Hepatocyte (in vitro differentiated cells): ENCODE measurements around the gene KIAA0825. TPM values are rescaled to one million over a fixed set of nuclear protein-coding genes. Genes with fewer than 3 reads are reported as not detected.

Experiments used
- DNase-seq: peaks from one replicate; pipeline ENCODE4 v3.0.0-alpha.2; 2016; ENCODE audit warnings: low spot score
- H2AFZ ChIP-seq: fragments of 200-600 bp; sonication (generic); 2 replicates; pipeline ENCODE4 v1.6.0; 2016; ENCODE audit warnings: antibody characterized with exemption, mild to moderate bottlenecking
- H3K27ac ChIP-seq: fragments of 200-600 bp; sonication (generic); 2 replicates; pipeline ENCODE4 v1.5.1; 2016; ENCODE audit warnings: mild to moderate bottlenecking
- H3K27me3 ChIP-seq: fragments of 200-600 bp; sonication (generic); 2 replicates; pipeline ENCODE4 v1.6.1; 2016
- H3K36me3 ChIP-seq: fragments of 200-600 bp; sonication (generic); replicated peaks from 2 replicates; pipeline ENCODE4 v1.5.1; 2016; ENCODE audit warnings: low read depth; ENCODE audit not compliant: insufficient read depth
- H3K4me1 ChIP-seq: fragments of 200-600 bp; sonication (generic); 2 replicates; pipeline ENCODE4 v1.5.1; 2016; ENCODE audit warnings: mild to moderate bottlenecking, moderate library complexity; ENCODE audit not compliant: insufficient read depth
- H3K4me2 ChIP-seq: fragments of 200-600 bp; sonication (generic); 2 replicates; pipeline ENCODE4 v1.6.0; 2016
- H3K4me3 ChIP-seq: fragments of 200-600 bp; sonication (generic); 2 replicates; pipeline ENCODE4 v1.5.1; 2016; ENCODE audit warnings: mild to moderate bottlenecking
- H3K79me2 ChIP-seq: fragments of 200-600 bp; sonication (generic); 2 replicates; pipeline ENCODE4 v1.6.0; 2017; ENCODE audit warnings: mild to moderate bottlenecking
- H3K9me2 ChIP-seq: fragments of 200-600 bp; sonication (generic); replicated peaks from 2 replicates; pipeline ENCODE4 v1.6.0; 2017; ENCODE audit warnings: mild to moderate bottlenecking; ENCODE audit not compliant: insufficient read depth
- H3K9me3 ChIP-seq: fragments of 200-600 bp; sonication (generic); 2 replicates; pipeline ENCODE4 v1.5.1; 2016; ENCODE audit warnings: low read depth, mild to moderate bottlenecking
- H4K20me1 ChIP-seq: fragments of 200-600 bp; sonication (generic); 2 replicates; pipeline ENCODE4 v1.6.0; 2016; ENCODE audit warnings: mild to moderate bottlenecking; ENCODE audit not compliant: insufficient read depth, poor library complexity, severe bottlenecking
- CTCF ChIP-seq: fragments of 200-600 bp; sonication (generic); IDR thresholded peaks from 2 replicates; pipeline ENCODE4 v1.5.1; 2016; ENCODE audit warnings: antibody characterized with exemption, mild to moderate bottlenecking; ENCODE audit not compliant: poor library complexity
- EZH2 ChIP-seq: fragments of 200-600 bp; sonication (generic); IDR thresholded peaks from 2 replicates; pipeline ENCODE4 v1.6.1; 2016; ENCODE audit warnings: antibody characterized with exemption, mild to moderate bottlenecking, borderline replicate concordance
- EZH2phosphoT487 ChIP-seq: fragments of 200-600 bp; sonication (generic); IDR thresholded peaks from one replicate; pipeline ENCODE4 v1.6.1; 2018; ENCODE audit warnings: antibody characterized with exemption, mild to moderate bottlenecking, low read depth, moderate library complexity; ENCODE audit not compliant: unreplicated experiment, severe bottlenecking
- WGBS: methylation state at CpG from one replicate; pipeline ENCODE4 v1.1.6; 2016; ENCODE audit warnings: low lambda C conversion rate; ENCODE audit errors: missing lambda C conversion rate; 5-methylcytosine and 5-hydroxymethylcytosine counted together
- polyA plus RNA-seq: library from polyadenylated mRNA; unstranded; fragments of >200 nt; fragmentation: Nextera tagmentation; extraction: Ambion mirVana; gene quantifications from 2 replicates; pipeline ENCODE4 v1.2.1, GENCODE V29; 2016
- total RNA-seq: library from RNA; depleted of rRNA; stranded (reverse); fragments of >200 nt; gene quantifications from 2 replicates; pipeline ENCODE4 v1.2.3, GENCODE V29; 2014

The KIAA0825 gene
- total and polyA plus RNA-seq, 2 experiments from 2014 or later = 2.1 to 4.5 TPM

GRCh38 chr5:94367900-94368299 lies 250.5 kb downstream of the KIAA0825 start:
- 88% methylated on average over 2 of the region's 2 CpGs for WGBS
- Histone ChIP-seq H2AFZ (no peak overlapping the region), H3K9me3 (no peaks in the 10 kb centered on the region), H4K20me1 (no peaks in the 10 kb centered on the region), H3K36me3 (no peaks in the 10 kb centered on the region), H3K4me3 (no peak overlapping the region), H3K79me2 (no peaks in the 10 kb centered on the region), H3K4me2 (no peak overlapping the region), H3K27ac (no peak overlapping the region), H3K4me1 (no peaks in the 10 kb centered on the region), H3K27me3 (no peaks in the 10 kb centered on the region), H3K9me2 (no peaks in the 10 kb centered on the region)
- no peak for DNase-seq
- TF ChIP-seq EZH2 (no peak), CTCF (no peak), EZH2phosphoT487 (no peak)

GRCh38 chr5:94366811-94367210 lies 251.6 kb downstream of the KIAA0825 start:
- no peaks in the 10 kb centered on the region for H4K20me1 ChIP-seq
- TF ChIP-seq EZH2phosphoT487 (no peak), EZH2 (no peak), CTCF (no peak)
- H3K27ac ChIP-seq = peak overlapping the region; percentile 17
- no peaks in the 10 kb centered on the region for H3K36me3 ChIP-seq
- H3K4me2 ChIP-seq = no peak overlapping the region
- 93% methylated on average over 4 of the region's 4 CpGs for WGBS
- H3K9me3 ChIP-seq = no peaks in the 10 kb centered on the region
- H3K4me3 ChIP-seq = no peak overlapping the region
- no peak overlapping the region for H2AFZ ChIP-seq
- no peaks in the 10 kb centered on the region for H3K9me2 ChIP-seq
- H3K27me3 ChIP-seq = no peaks in the 10 kb centered on the region
- H3K4me1 ChIP-seq = peaks cover 2% of the 10 kb centered on the region
- no peak for DNase-seq
- H3K79me2 ChIP-seq = no peaks in the 10 kb centered on the region

DNA sequence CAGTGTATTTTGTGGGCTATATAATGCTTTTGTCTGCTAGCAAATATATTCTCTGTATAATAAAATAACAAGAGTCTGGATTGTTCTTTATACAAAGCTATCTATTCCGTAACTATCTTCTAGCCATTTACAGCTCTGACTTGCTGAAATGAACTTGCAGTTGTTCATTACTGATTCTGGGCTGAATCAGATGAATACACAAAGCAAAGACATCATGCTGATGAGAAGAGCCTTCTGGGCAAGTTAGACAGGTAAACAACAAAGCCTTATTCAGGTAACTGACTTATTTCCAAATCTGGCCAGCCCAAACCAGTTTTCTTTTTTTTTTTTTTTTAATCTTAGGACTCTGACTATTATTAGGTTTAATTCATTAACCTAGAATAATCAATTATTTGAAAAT lies 255.5 kb downstream of the KIAA0825 start:
- TF ChIP-seq EZH2 = no peak
- no peak for TF ChIP-seq EZH2phosphoT487
- no peak for TF ChIP-seq CTCF
- H3K4me2 ChIP-seq = no peak overlapping the region

More for the DNA sequence above, 255.5 kb downstream of the KIAA0825 start:
- H3K9me3 ChIP-seq = no peaks in the 10 kb centered on the region
- no peak overlapping the region for H3K4me3 ChIP-seq
- H4K20me1 ChIP-seq = no peaks in the 10 kb centered on the region
- H3K79me2 ChIP-seq = no peaks in the 10 kb centered on the region
- H3K36me3 ChIP-seq = no peaks in the 10 kb centered on the region
- WGBS = 60% methylated on average over 1 of the region's 1 CpG
- peaks cover 6% of the 10 kb centered on the region for H3K4me1 ChIP-seq
- H3K9me2 ChIP-seq = no peaks in the 10 kb centered on the region
- no peak for DNase-seq
- no peak overlapping the region for H2AFZ ChIP-seq
- H3K27me3 ChIP-seq = no peaks in the 10 kb centered on the region
- H3K27ac ChIP-seq = no peak overlapping the region
